ENCODE data around the gene YTHDC2.
"Not testable (repeated sequence)": the region's sequence is repeated elsewhere in the genome, so short reads cannot be mapped to it uniquely, and the experiment has no call there.

The YTHDC2 gene

GRCh38 chr5:113520429-113520828, 6.9 kb downstream of the YTHDC2 start:
- DNase-seq, result no peak

DNA sequence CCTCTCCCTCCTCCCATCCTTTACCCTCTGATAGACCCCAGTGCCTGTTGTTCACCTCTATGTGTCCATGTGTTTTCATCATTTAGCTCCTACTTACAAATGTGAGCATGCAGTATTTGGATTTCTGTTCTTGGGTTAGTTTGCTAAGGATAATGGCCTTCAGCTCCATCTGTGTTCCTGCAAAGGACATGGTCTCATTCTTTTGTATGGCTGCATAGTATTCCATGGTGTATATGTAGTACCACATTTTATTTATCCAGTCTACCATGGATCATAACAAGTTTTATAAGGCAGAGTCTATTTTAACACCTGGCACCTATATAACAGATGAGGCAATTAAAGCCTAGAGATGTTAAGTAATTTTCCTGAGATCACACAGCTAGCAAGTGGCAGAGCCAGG, 7.4 kb downstream of the YTHDC2 start:
- no peak for DNase-seq

- no peak for DNase-seq
Measured at GRCh38 chr5:113523168-113523567, 9.7 kb downstream of the YTHDC2 start.

DNA sequence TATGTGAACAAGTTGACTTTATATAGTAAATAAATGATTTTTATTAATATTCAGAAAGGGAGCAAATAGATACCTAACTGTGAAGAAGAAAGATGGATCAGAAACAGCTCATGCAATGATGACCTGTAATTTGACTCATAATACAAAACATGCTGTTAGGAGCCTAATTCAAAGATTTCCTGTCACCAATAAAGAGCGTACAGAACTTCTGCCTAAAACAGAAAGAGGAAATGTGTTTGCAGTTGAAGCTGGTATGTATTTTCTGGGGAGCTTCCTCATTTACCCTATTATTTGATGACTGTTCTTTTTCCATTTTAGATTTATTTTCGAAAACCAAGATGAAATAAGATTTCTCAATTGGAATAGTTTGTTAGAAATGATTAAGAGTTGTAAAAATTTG, 11.4 kb downstream of the YTHDC2 start:
- DNase-seq, result no peak

DNA sequence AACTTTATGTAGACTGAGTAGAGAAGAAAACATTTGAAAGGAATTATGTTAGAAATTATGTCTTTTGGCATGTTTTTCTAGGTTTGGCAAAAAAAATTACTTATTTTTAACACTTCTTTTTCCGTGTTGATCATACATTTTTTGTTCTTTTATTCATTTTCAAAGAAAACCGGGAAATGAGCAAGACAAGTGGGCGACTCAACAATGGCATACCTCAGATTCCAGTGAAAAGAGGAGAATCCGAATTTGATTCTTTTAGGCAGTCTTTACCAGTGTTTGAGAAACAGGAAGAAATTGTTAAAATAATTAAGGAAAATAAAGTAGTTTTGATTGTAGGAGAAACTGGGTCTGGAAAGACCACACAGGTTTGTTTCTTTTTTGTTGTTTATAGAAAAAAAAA, 12.9 kb downstream of the YTHDC2 start:
- DNase-seq, result no peak

DNA sequence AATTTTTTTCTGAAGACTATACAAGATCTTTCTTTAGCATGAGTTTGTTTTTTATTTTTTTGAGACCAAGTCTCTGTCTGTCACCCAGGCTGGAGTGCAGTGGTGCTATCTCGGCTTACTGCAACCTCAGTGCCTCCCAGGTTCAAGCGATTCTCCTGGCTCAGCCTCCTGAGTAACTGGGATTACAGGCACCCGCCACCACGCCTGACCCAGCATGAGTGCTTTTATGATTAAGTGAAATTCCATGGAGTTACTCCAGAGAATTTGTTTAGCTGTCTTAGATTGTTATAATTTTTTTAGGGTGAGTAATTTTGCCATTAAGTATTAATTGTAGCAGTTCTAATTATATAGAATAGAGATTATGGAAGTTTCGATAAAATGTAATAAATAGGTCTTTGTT, 14.3 kb downstream of the YTHDC2 start:
- DNase-seq, result no peak

GRCh38 chr5:113531481-113532159, 18.1 kb downstream of the YTHDC2 start:
- DNase-seq, result no peak

DNA sequence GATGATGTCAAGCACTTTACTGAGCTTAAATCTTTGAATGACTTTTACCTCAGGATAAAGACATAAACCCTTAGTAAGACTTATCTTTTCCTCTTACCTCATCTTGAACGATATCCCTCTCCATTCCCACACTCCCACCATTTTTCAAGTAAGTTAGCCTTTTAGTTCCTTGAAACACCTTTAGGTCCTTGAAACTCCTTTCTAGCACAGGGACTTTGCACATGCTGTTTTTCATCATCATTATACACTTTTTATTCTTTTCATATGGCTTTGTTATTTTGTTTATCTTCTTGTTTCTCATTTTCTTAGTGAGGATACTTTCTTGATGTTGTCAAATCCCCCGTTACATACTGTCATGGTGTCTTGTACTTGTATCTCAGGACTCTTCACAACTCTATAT, 24.8 kb downstream of the YTHDC2 start:
- DNase-seq, result no peak

DNA sequence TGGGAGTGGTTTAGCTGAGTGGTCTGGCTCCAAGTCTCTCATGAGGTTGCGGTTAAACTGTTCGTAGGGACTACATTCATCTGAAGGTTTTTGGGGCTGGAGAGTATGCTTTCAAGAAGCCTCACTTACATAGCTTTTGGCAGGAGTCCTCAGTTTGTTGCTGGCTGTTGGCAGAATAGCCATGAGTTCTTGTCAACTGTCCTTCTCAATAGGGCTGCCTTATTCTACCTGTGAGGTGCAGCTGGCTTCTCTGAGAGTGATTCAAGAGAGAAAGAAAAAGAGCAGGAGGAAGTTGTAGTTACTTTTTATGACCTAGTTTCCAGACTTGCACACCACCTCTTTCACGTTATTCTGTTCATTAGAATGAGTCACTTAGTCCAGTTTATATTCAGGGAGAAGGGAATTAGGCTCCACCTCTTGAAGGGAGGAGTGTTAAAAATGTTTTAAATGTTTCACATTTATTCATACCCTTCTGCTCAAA, 33.2 kb downstream of the YTHDC2 start:
- peak in 1 of 14 donors; percentile 21 for DNase-seq

DNA sequence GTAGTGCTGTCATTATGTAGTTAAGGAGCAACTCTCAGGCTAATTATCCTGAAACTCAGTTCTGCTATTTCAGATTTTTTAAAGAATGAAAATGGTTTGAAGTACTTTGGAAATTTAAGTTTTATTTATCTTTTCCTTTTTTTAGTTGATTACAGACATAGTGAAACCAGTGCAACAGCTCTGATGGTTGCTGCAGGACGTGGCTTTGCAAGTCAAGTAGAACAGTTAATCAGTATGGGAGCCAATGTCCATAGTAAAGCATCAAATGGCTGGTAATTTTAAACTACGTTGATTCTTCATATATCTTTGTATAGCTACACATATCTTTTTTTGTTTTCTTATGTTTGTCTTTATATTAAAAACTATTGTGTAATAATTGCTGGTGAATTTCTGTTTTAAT, 34.9 kb downstream of the YTHDC2 start:
- no peak for DNase-seq

DNA sequence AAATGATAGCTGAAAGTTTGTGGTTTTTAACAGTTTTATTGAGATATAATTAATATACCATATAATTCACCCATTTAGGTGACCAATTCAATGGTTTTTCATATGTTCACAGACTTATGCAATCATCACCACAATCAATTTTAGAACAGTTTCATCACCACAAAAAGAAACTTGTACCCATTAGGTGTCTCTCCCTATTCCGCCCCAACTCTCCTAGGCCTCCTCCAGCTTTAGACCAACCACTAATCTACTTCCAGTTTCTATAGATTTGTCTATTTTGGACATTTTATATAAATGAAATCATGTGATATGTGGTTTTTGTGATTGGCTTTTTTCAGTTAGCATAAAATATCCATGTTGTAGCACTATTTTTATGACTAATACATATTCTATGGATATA, 38.6 kb downstream of the YTHDC2 start:
- no peak for DNase-seq

GRCh38 chr5:113552620-113553019, 39.1 kb downstream of the YTHDC2 start:
- no peak for DNase-seq

DNA sequence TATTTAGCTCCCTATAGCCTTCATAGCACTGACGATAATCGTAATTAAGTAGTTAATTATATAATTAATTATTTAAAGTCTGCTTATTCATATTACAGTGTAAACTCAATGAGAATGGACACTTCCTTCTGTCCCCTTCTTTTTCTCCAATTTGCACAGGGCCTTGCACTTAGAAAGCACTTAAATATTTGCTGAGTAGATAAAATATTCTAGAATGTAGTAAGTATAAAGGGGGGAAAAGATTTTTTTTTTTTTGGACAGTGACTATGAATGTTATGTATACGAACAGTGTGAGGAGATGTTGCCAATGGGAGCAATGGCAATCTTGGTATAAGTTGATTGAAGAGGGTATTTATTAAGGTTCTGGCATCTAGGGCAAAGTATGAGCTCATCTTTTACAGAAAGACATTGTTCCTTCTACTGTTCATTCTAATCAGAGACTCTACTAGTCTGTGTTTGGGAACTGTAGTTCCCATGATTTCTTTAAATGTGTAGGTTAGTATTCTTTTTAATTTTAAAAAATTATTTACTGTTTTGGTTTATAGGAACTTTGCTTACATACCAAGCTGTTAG, 49.4 kb downstream of the YTHDC2 start:
- DNase-seq, result no peak

DNA sequence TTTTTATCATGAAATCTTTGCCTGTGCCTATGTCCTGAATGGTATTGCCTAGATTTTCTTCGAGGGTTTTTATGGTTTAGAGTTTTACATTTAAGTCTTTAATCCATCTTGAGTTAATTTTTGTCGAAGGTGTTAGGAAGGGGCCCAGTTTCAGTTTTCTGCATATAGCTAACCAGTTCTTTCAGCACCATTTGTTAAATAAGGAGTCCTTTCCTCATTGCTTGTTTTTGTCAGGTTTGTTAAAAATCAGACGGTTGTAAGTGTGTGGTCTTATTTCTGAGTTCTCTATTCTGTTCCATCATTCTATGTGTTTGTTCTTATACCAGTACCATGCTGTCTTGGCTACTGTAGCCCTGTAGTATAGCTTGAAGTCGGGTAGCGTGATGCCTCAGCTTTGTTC, 55.9 kb downstream of the YTHDC2 start:
- no peak for DNase-seq

DNA sequence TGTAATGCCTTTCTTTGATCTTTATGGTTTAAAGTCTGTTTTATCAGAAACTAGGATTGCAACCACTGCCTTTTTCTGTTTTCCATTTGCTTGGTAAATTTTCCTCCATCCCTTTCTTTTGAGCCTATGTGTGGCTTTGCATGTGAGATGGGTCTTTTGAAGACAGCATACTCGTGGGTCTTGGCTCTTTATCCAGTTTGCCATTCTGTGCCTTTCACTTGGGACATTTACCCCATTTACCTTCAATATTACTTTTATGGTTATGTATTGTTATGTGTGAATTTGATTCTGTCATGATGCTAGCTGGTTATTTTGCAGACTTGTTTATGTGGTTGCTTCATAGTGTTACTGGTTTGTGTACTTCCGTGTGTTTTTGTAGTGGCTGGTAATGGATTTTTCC, 59.2 kb downstream of the YTHDC2 start:
- DNase-seq, result no peak

GRCh38 chr5:113574417-113574816, 60.9 kb downstream of the YTHDC2 start:
- peak in 1 of 14 donors; percentile 6 for DNase-seq

DNA sequence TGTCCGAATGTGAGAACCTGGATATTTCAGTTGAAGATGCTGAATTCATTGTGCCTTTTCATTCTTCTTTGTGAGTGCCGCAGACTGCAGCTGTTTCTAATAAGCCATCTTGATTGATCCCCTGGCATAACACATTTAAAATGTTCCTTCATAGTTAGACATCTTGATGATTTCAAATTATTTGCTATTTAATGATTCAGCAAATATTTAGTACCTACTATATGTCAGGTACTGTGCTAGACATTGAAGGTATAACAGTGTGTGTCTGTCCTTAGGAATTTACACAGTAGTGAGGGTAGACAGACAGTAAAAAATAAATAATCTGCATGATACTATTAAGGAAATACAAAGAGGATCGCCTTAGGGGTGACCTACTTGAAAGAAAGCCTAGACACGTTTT, 61.6 kb downstream of the YTHDC2 start:
- DNase-seq, result no peak

- DNase-seq, result no peak
Measured at GRCh38 chr5:113578091-113578490, 64.6 kb downstream of the YTHDC2 start.

- peak in 1 of 14 donors; percentile 24 for DNase-seq
Measured at GRCh38 chr5:113581388-113581787, 67.9 kb downstream of the YTHDC2 start.

- no peak for DNase-seq
Measured at GRCh38 chr5:113598150-113598549, 84.7 kb downstream of the YTHDC2 start.

DNA sequence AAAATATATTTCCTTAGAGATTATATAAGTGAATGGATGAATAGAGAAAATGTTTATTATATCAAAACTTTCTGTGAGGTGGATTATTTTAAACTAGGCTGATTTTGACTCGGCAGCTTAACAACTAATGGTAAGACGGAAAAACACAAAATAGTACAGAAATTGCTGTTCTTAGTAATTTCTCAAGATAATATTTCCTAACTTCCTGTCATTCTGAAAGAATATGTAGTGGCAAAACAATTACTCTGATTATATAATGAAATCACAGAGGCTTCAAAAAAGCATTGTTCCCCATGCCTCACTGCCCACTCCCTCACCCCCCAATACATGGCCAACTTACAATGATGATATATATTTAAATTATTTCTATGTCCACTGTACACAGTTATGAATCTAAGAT, 85.4 kb downstream of the YTHDC2 start:
- no peak for DNase-seq

DNA sequence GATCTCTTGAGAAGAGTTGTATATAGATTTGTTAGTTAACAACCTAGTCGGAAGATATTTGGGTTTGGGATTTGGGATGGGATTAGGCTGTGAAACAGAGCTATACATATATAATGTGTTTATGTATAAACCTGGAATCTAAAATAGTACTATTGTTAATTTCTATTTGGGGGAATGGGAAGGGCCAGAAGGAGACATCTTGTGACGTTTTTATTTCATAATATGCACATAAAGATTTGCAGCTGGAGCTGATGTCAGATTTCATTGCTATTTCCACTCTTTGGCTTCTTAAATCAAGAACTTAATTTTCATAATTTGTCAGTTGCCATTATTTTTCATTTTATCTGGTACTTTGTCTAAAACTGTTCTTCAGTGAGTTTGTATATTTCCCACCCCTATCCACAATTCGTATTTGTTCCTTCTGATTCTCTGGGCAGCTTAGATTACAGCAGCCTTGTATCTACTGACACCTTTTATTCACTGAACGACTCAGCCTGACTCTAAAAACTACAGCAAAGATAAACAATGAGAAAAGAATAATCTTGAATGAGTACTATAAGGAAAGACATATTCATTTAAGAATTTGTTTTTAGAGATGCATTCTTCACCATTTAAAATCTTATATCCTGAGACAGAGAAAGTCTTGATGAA, 86.9 kb downstream of the YTHDC2 start:
- no peak for DNase-seq

GRCh38 chr5:113601423-113601822, 87.9 kb downstream of the YTHDC2 start:
- no peak for DNase-seq

DNA sequence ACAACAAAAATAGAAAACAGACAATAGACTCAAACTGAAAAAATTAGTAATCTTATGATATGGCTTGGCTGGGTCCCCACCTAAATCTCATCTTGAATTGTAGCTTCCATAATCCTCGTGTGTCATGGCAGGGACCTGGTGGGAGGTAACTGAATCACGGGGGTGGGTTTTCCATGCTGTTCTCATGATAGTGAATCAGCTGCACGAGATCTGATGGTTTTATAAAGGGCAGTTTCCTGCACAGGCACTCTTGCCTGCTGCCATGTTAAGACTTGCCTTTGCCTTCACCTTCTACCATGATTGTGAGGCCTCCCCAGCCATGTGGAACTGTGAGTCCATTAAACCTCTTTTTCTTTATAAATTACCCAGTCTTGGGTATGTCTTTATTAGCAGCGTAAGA, 89.8 kb downstream of the YTHDC2 start:
- DNase-seq, result not testable (repeated sequence)
